ENCODE data around the gene UBQLN1.

The UBQLN1 gene

DNA sequence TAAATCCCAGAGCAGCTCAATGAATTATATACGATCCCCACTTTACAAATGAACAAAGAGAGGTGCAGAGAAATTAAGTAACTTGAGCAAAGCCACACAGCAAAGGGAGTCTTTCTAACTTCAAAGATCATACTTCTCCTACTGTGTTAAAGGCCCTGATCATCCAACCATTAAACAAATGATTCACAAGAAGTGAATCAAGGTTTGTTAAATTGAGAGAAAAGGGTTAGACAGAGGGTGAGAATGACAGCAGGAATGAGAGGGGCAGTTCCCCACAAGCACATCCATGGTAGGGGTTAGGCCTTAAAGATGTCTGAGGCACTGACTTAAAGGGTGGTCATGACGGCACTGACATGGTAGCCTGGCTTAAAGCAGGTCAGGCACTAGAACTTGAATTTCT is 74.1 kb downstream of the UBQLN1 start:
- DNase-seq (ENCODE audit: low spot score): no peak
- CTCF ChIA-PET: no interaction called here
- POLR2A ChIA-PET (ENCODE audit: low non-redundant PET): no interaction called here
- TF ChIP-seq, protein P1, sequence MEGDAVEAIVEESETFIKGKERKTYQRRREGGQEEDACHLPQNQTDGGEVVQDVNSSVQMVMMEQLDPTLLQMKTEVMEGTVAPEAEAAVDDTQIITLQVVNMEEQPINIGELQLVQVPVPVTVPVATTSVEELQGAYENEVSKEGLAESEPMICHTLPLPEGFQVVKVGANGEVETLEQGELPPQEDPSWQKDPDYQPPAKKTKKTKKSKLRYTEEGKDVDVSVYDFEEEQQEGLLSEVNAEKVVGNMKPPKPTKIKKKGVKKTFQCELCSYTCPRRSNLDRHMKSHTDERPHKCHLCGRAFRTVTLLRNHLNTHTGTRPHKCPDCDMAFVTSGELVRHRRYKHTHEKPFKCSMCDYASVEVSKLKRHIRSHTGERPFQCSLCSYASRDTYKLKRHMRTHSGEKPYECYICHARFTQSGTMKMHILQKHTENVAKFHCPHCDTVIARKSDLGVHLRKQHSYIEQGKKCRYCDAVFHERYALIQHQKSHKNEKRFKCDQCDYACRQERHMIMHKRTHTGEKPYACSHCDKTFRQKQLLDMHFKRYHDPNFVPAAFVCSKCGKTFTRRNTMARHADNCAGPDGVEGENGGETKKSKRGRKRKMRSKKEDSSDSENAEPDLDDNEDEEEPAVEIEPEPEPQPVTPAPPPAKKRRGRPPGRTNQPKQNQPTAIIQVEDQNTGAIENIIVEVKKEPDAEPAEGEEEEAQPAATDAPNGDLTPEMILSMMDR (conservative IDR thresholded peaks at IDR 0.05; ENCODE audit: low read depth): no peak
- no peak overlapping the region for H3K27ac ChIP-seq

DNA sequence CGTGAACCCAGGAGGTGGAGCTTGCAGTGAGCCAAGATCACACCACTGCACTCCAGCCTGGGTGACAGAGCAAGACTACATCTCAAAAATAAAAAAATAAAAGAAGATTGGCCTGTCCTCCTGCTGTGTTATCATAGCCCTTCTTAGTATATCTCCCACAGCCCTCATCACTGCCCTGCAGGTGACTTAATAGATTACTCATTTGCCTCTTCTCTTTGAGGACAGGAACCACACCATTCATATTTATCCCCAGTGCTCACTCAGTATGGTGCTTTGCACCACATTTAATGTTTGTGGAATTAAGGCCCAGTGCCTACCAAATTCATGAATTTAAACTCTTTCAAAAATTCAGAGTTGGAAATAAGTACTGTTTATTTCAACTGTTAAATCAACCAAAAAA is 74.5 kb downstream of the UBQLN1 start:
- TF ChIP-seq, protein P1 (conservative IDR thresholded peaks at IDR 0.05; ENCODE audit: low read depth): no peak
- ChIA-PET POLR2A (ENCODE audit: low non-redundant PET) (no interaction called here), CTCF (interaction anchor here (1.1 kb wide), 1 partner anchor 13 kb away, joined by 5 read pairs; no protein-coding TSS in a partner anchor)
- DNase-seq (ENCODE audit: low spot score): no peak
- no peak overlapping the region for H3K27ac ChIP-seq

DNA sequence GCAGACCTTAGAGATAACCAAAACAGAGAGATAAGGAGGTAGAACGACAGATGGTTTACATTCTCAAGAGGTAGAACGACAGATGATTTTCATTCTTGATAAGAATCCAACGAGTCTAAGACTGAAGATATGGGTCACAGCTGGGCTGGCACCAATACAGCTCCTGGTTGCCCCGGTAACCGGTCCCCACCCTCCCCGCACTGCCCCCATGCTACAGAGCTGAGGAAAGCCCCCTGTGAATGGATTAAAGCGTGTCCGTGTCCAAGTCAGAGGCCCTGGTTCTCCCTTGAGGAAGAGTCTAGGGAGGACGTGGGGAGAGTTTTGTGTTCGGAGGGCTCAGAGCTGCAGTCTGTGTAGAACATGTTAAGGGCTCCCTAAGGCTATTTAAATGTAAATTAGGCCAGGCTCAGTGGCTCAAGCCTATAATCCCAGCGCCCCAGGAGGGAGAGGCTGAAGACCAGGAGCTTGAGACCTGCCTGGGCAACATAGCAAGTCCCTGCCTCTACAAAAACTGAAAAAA is 76.8 kb downstream of the UBQLN1 start:
- no peak overlapping the region for H3K27ac ChIP-seq
- TF ChIP-seq, protein P1 (conservative IDR thresholded peaks at IDR 0.05; ENCODE audit: low read depth): no peak
- DNase-seq (ENCODE audit: low spot score): no peak
- CTCF ChIA-PET: interaction anchor here (0.6 to 1.2 kb wide), 3 partner anchors 9 to 145 kb away, joined by 3 read pairs; no protein-coding TSS in a partner anchor
- POLR2A ChIA-PET (ENCODE audit: low non-redundant PET): no interaction called here

DNA sequence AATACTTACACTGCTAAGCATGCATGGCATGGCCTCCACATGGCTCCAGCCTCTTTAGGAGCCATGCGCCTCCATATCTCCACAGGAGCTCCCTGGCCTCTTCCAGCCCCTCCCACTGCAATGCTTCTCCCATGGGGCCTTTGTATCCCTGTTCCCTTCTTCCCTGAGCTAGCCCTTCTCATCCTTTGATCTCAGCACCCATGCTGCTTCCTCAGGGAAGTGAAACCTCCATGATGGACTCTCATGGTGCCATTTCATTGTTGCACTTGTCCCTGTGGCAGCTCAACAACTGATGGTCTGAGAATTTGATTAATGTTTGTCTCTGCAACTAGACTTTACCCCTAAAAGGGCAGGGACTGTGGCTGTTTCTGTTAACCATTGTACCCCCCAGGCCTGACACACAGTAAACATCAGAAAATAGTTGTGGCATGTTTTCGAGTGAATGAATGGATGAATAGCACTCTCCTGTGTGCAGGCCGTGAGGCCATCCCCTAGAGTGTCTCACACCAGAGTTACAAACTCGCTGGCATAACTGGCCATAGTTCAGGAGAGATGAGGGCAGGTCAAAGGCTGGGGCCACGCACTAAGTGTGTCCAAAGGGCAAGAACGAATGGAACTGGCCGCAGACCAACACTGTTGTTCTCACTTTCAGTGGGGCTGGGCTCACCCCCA is 78.2 kb downstream of the UBQLN1 start:
- H3K27ac ChIP-seq: no peak overlapping the region
- POLR2A ChIA-PET (ENCODE audit: low non-redundant PET): no interaction called here
- CTCF ChIA-PET: no interaction called here
- TF ChIP-seq, protein P1 (conservative IDR thresholded peaks at IDR 0.05; ENCODE audit: low read depth): no peak
- DNase-seq (ENCODE audit: low spot score): no peak

DNA sequence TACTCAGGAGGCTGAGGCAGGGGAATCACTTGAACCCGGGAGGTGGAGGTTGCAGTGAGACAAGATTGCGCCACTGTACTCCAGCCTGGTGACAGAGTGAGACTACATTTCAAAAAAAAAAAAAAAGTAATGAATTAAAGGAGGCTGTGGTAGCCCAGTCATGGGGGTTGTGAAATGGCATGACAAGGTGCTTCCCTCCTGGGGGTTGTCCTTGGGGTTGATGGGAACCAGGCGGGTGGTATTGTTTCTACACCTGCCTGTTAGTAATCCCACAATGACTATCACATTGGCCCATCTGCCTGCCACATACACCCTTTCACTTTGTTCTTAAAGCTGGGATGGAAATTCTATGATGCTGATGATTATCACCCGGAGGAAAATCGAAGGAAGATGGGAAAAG is 79.2 kb downstream of the UBQLN1 start:
- no peak for DNase-seq (ENCODE audit: low spot score)
- CTCF ChIA-PET: no interaction called here
- TF ChIP-seq, protein P1 (conservative IDR thresholded peaks at IDR 0.05; ENCODE audit: low read depth): no peak
- H3K27ac ChIP-seq: no peak overlapping the region
- POLR2A ChIA-PET (ENCODE audit: low non-redundant PET): no interaction called here

DNA sequence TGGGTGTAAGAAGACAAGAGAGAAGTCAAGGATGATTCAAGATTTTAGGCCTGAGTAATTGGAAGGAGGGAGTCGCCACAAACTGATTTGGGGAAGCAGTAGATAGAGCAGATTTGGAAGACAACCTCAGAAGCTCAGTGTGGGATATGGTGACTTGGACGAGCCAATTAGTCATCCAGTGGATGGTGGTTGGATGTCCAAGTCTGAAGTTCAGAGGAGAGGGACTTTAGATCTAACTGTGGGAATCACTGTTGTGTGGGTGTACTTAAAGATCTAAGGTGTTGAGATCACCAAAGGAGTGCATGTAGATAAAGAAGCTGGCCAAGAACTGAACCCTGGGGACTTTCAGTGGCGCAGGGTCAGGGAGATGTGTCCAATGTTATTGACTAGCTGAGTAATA is 82.6 kb downstream of the UBQLN1 start:
- TF ChIP-seq, protein P1 (conservative IDR thresholded peaks at IDR 0.05; ENCODE audit: low read depth): no peak
- no peak for DNase-seq (ENCODE audit: low spot score)
- H3K27ac ChIP-seq: no peak overlapping the region
- POLR2A ChIA-PET (ENCODE audit: low non-redundant PET): no interaction called here
- CTCF ChIA-PET: interaction anchor here (0.7 kb wide), 1 partner anchor 28 kb away, joined by 4 read pairs; no protein-coding TSS in a partner anchor

Data from RWPE1 (cell line).